ENCODE measurements around the gene RPL39L.

GRCh38 chr3:187146389-187146788, 7.1 kb upstream of the RPL39L start:
- TF ChIP-seq RCOR1 (IDR thresholded peaks at IDR 0.05; ENCODE audit: insufficient replicate concordance, low read length) (no peak), POLR2A (IDR thresholded peaks at IDR 0.05; ENCODE audit: low read depth, low read length) (no peak), CEBPB (IDR thresholded peaks at IDR 0.05; ENCODE audit: low read depth, low read length) (no peak), CTCF (conservative IDR thresholded peaks at IDR 0.05; ENCODE audit: low read depth, low read length) (no peak), NFE2L2 (IDR thresholded peaks at IDR 0.05; ENCODE audit: low read depth, low read length) (no peak)

Data from IMR-90 (cell line).